Measurements from ENCODE around the gene DDIAS.

DNA sequence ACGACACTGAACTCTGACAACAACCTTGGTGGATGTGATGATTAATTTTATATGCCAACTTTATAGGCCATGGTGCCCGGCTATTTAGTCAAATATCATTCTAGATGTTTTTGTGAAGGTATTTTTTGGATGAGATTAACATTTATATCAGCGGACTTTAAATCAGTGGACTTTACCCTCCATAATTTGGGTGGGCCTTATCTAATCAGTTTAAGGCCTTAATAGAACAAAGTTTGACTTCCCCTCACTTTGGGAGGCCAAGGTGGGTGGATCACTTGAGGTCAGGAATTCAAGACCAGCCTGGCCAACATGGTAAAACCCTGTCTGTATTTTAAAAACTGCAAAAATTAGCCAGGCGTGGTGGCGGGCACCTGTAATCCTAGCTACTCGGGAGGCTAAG lies 5.4 kb upstream of the DDIAS start:
- TF ChIP-seq ZNF274 (IDR thresholded peaks at IDR 0.05; ENCODE audit: low read depth, low read length) (no peak), YY1 (IDR thresholded peaks at IDR 0.05; ENCODE audit: insufficient read depth, insufficient read length) (no peak), SUZ12 (IDR thresholded peaks at IDR 0.05; ENCODE audit: extremely low read depth, insufficient read depth, insufficient read length) (no peak)
